ENCODE results near the gene OPRL1.

Gene OPRL1

GRCh38 chr20:64042054-64042781 lies 37.7 kb upstream of the OPRL1 start:
- DNase-seq (ENCODE audit: low read depth): no peak

GRCh38 chr20:64043768-64044167 lies 36.1 kb upstream of the OPRL1 start:
- no peak for DNase-seq (ENCODE audit: low read depth)

GRCh38 chr20:64044484-64045247 lies 35.2 kb upstream of the OPRL1 start:
- DNase-seq (ENCODE audit: low read depth): peak; percentile 47

GRCh38 chr20:64045346-64046011 lies 34.4 kb upstream of the OPRL1 start:
- no peak for DNase-seq (ENCODE audit: low read depth)

- DNase-seq (ENCODE audit: low read depth): no peak
These were observed 32.9 kb upstream of the OPRL1 start for GRCh38 chr20:64047046-64047389.

- DNase-seq (ENCODE audit: low read depth): no peak
These were observed 31.9 kb upstream of the OPRL1 start for GRCh38 chr20:64047968-64048401.

- DNase-seq (ENCODE audit: low read depth): no peak
These were observed 31.4 kb upstream of the OPRL1 start for GRCh38 chr20:64048402-64049044.

- no peak for DNase-seq (ENCODE audit: low read depth)
These were observed 30.6 kb upstream of the OPRL1 start, which contains the start of gene SOX18 for GRCh38 chr20:64049060-64049877. Gene SOX18, minus strand, starts transcription at chr20:64049639. Its CDS starts 123 bp downstream, at chr20:64049516.

- no peak for DNase-seq (ENCODE audit: low read depth)
These were observed 30.0 kb upstream of the OPRL1 start for GRCh38 chr20:64049878-64050260.

- DNase-seq (ENCODE audit: low read depth): no peak
These were observed 29.4 kb upstream of the OPRL1 start for GRCh38 chr20:64050261-64051032.

- no peak for DNase-seq (ENCODE audit: low read depth)
These were observed 28.8 kb upstream of the OPRL1 start for GRCh38 chr20:64051033-64051452.

- no peak for DNase-seq (ENCODE audit: low read depth)
These were observed 28.1 kb upstream of the OPRL1 start for GRCh38 chr20:64051561-64052325.

- DNase-seq (ENCODE audit: low read depth): no peak
These were observed 27.6 kb upstream of the OPRL1 start for GRCh38 chr20:64052326-64052722.

- DNase-seq (ENCODE audit: low read depth): no peak
These were observed 26.7 kb upstream of the OPRL1 start for GRCh38 chr20:64052987-64053840.

- DNase-seq (ENCODE audit: low read depth): no peak
These were observed 25.8 kb upstream of the OPRL1 start for GRCh38 chr20:64053841-64054661.

- DNase-seq (ENCODE audit: low read depth): no peak
These were observed 24.4 kb upstream of the OPRL1 start for GRCh38 chr20:64055396-64055892.

GRCh38 chr20:64055893-64056638 lies 23.8 kb upstream of the OPRL1 start:
- DNase-seq (ENCODE audit: low read depth): peak; percentile 58

- no peak for DNase-seq (ENCODE audit: low read depth)
These were observed 23.3 kb upstream of the OPRL1 start for GRCh38 chr20:64056639-64056888.
